EL (cell line): ENCODE measurements around the gene TMEM158.

Experiments used
- DNase-seq: peaks from one replicate; pipeline ENCODE4 v3.0.0-alpha.2; 2016

Gene TMEM158

GRCh38 chr3:45232521-45232920, 6.4 kb upstream of the TMEM158 start:
- DNase-seq: peak; percentile 17

- DNase-seq: no peak
These were observed 1.9 kb upstream of the TMEM158 start for GRCh38 chr3:45227946-45228345.

- DNase-seq: no peak
These were observed 1.2 kb upstream of the TMEM158 start for GRCh38 chr3:45227071-45227820.

GRCh38 chr3:45225465-45226205, 452 bp downstream of the TMEM158 start:
- DNase-seq: peak; percentile 50

GRCh38 chr3:45224824-45225464, 1.1 kb downstream of the TMEM158 start:
- peak; percentile 83 for DNase-seq

- DNase-seq: peak; percentile 65
These were observed 2.0 kb downstream of the TMEM158 start for GRCh38 chr3:45223889-45224727.

- no peak for DNase-seq
These were observed 6.4 kb downstream of the TMEM158 start for GRCh38 chr3:45219694-45220093.

- DNase-seq: peak; percentile 81
These were observed 7.3 kb downstream of the TMEM158 start for GRCh38 chr3:45218578-45219390.

- DNase-seq: no peak
These were observed 10.0 kb downstream of the TMEM158 start for GRCh38 chr3:45216021-45216609.

GRCh38 chr3:45215466-45215865, 10.6 kb downstream of the TMEM158 start:
- no peak for DNase-seq

GRCh38 chr3:45214061-45214680, 11.9 kb downstream of the TMEM158 start:
- DNase-seq: no peak

GRCh38 chr3:45212095-45212468, 14.0 kb downstream of the TMEM158 start:
- DNase-seq: no peak

- no peak for DNase-seq
These were observed 14.5 kb downstream of the TMEM158 start for GRCh38 chr3:45211466-45212094.

- DNase-seq: peak; percentile 83
These were observed 15.6 kb downstream of the TMEM158 start for GRCh38 chr3:45210308-45211041.

- DNase-seq: no peak
These were observed 16.6 kb downstream of the TMEM158 start for GRCh38 chr3:45209526-45209925.

GRCh38 chr3:45208586-45208985, 17.5 kb downstream of the TMEM158 start:
- DNase-seq: no peak

GRCh38 chr3:45207446-45207845, 18.6 kb downstream of the TMEM158 start:
- DNase-seq: no peak

GRCh38 chr3:45205126-45205525, 21.0 kb downstream of the TMEM158 start:
- DNase-seq: peak; percentile 24

- DNase-seq: peak; percentile 82
These were observed 22.0 kb downstream of the TMEM158 start for GRCh38 chr3:45204136-45204535.
